K562 (cell line): ENCODE results near the gene SLC2A4RG. TPM values are rescaled to one million over a fixed set of nuclear protein-coding genes. Genes with fewer than 3 reads are reported as not detected.

Source experiments
- ATAC-seq: fragments of 200-7000 bp; cut with Tn5 transposase; 3 replicates; pipeline ENCODE4 v1.9.1; 2020; ENCODE audit warnings: moderate library complexity
- BruUV-seq: library from RNA; stranded (reverse); fragments of 400-500 nt; replicated peaks from 2 replicates; lab custom pipeline; 2021; lab: Mats Ljungman, UMichigan
- CTCF ChIA-PET: fragments of 300-600 bp; formaldehyde crosslinking; extraction: SDS; loops from one replicate; lab custom pipeline; 2021; ENCODE audit warnings: low intra/inter-chr PET ratio; lab: Yijun Ruan, JAX
- POLR2A ChIA-PET: fragments of 300-600, 350-650 bp; sonication (Branson Sonifier 250); formaldehyde crosslinking; extraction: SDS; loops from one replicate; lab custom pipeline; 2021; ENCODE audit warnings: antibody characterized with exemption, inconsistent platforms; lab: Yijun Ruan, JAX
- DNase-seq, 4 experiments: peaks; one replicate each; pipeline versions ENCODE4 v3.0.0 to v3.0.0-alpha.2; 2011 to 2018; ENCODE audit warnings: low spot score in 3 of 4, mixed read lengths in 3 of 4; ENCODE audit errors: extremely low read depth in 1 of 4
- FAIRE-seq: peaks from 2 replicates; lab custom pipeline; 2011; peaks lifted over from hg19 to GRCh38; lab: Jason Lieb, UNC
- H2AFZ ChIP-seq: 2 replicates; pipeline ENCODE4 v1.6.0; 2011; ENCODE audit warnings: low read depth, low read length, control low read depth, inconsistent platforms
- H3K27ac ChIP-seq: fragments of 200-600 bp; 3 replicates; pipeline ENCODE4 v1.8.0; 2011; ENCODE audit warnings: low read depth, mild to moderate bottlenecking, control low read depth, inconsistent platforms, low read length, moderate library complexity, mixed read lengths; ENCODE audit errors: extremely low read depth
- H3K27me3 ChIP-seq, 2 experiments: fragments of 300-600 bp in 1 of 2; 2 replicates in 1 of 2; 3 replicates in 1 of 2; pipeline versions ENCODE4 v1.6.0 to v1.8.0; 2011; ENCODE audit warnings: inconsistent platforms in 2 of 2, low read length in 2 of 2, mild to moderate bottlenecking in 1 of 2, mixed read lengths in 1 of 2, moderate library complexity in 1 of 2; ENCODE audit not compliant: control insufficient read depth in 2 of 2, insufficient read depth in 2 of 2
- H3K36me3 ChIP-seq: fragments of 300-600 bp; 3 replicates; pipeline ENCODE4 v1.8.0; 2011; ENCODE audit warnings: mild to moderate bottlenecking, low read length, inconsistent platforms; ENCODE audit not compliant: control insufficient read depth, insufficient read depth
- H3K4me1 ChIP-seq, 2 experiments: fragments of 200-600 bp in 1 of 2; replicated peaks in 1 of 2; 2 replicates in 1 of 2; 3 replicates in 1 of 2; pipeline versions ENCODE4 v1.5.1 to v1.8.0; 2011; ENCODE audit warnings: inconsistent platforms in 2 of 2, low read length in 2 of 2, mild to moderate bottlenecking in 1 of 2, mixed read lengths in 1 of 2, moderate library complexity in 1 of 2; ENCODE audit not compliant: control insufficient read depth in 2 of 2, insufficient read depth in 2 of 2
- H3K4me2 ChIP-seq: 2 replicates; pipeline ENCODE4 v1.6.1; 2011; ENCODE audit warnings: low read length, control low read depth, inconsistent platforms, mixed read lengths; ENCODE audit not compliant: insufficient read depth
- H3K4me3 ChIP-seq: fragments of 200-600 bp; sonication (generic), shearing (Covaris generic); 2 replicates; pipeline ENCODE4 v1.5.1; 2016; ENCODE audit warnings: control low read depth, inconsistent platforms
- H3K79me2 ChIP-seq: fragments of 200-600 bp; 3 replicates; pipeline ENCODE4 v1.8.0; 2011; ENCODE audit warnings: low read length, inconsistent platforms; ENCODE audit not compliant: control insufficient read depth, insufficient read depth
- H3K9ac ChIP-seq, 2 experiments: 2 replicates each; pipeline versions ENCODE4 v1.6.0 to v1.6.1; 2011; ENCODE audit warnings: low read depth in 2 of 2, low read length in 2 of 2, control low read depth in 1 of 2, inconsistent platforms in 1 of 2, mild to moderate bottlenecking in 1 of 2, mixed read lengths in 1 of 2; ENCODE audit not compliant: insufficient read depth in 1 of 2
- H3K9me1 ChIP-seq: one replicate; pipeline ENCODE4 v1.6.0; 2011; ENCODE audit warnings: inconsistent platforms, mild to moderate bottlenecking, low read length, moderate library complexity; ENCODE audit not compliant: control insufficient read depth, insufficient read depth
- H3K9me3 ChIP-seq: replicated peaks from 2 replicates; pipeline ENCODE4 v1.5.1; 2011; ENCODE audit warnings: low read depth, low read length, inconsistent platforms; ENCODE audit not compliant: control insufficient read depth, insufficient read depth
- H4K20me1 ChIP-seq: replicated peaks from 2 replicates; pipeline ENCODE4 v1.6.1; 2011; ENCODE audit warnings: low read length, inconsistent platforms, mixed read lengths; ENCODE audit not compliant: control insufficient read depth, insufficient read depth
- CCNT2 ChIP-seq: IDR thresholded peaks from 2 replicates; pipeline ENCODE4 v1.6.1; 2011; ENCODE audit warnings: borderline replicate concordance, low read depth, mild to moderate bottlenecking, moderate library complexity, mixed read lengths, low read length; ENCODE audit not compliant: insufficient read length; ENCODE audit errors: extremely low read depth
- CREB1 ChIP-seq, 2 experiments: sonication (generic) in 1 of 2; formaldehyde crosslinking in 1 of 2; IDR thresholded peaks; 2 replicates each; pipeline versions ENCODE4 v1.6.1 to v1.8.0; 2012 to 2022; ENCODE audit warnings: inconsistent platforms in 1 of 2, mild to moderate bottlenecking in 1 of 2, missing genetic modification reagents in 1 of 2, moderate library complexity in 1 of 2
- ETV5 ChIP-seq: sonication (generic); formaldehyde crosslinking; IDR thresholded peaks from 2 replicates; pipeline ENCODE4 v1.4.0; 2020; ENCODE audit warnings: low read depth, mild to moderate bottlenecking, missing genetic modification reagents
- GATAD2B ChIP-seq: fragments of 450-650 bp; IDR thresholded peaks from 2 replicates; pipeline ENCODE4 v1.6.1; 2017; ENCODE audit warnings: mild to moderate bottlenecking, borderline replicate concordance
- MLLT1 ChIP-seq, 2 experiments: fragments of 450-650 bp; IDR thresholded peaks; 2 replicates each; pipeline ENCODE4 v1.6.1; 2016
- MTA1 ChIP-seq: fragments of 450-650 bp; IDR thresholded peaks from 2 replicates; pipeline ENCODE4 v1.6.1; 2017; ENCODE audit warnings: borderline replicate concordance
- MYBL2 ChIP-seq, 2 experiments: fragments of 450-650 bp in 1 of 2; sonication (generic) in 1 of 2; formaldehyde crosslinking in 1 of 2; IDR thresholded peaks; 2 replicates each; pipeline versions ENCODE4 v1.6.1 to v1.8.1; 2017 to 2022; ENCODE audit warnings: borderline replicate concordance in 1 of 2, inconsistent platforms in 1 of 2, low read depth in 1 of 2, mild to moderate bottlenecking in 1 of 2, missing genetic modification reagents in 1 of 2, moderate library complexity in 1 of 2
- RFX7 ChIP-seq: fragments of 250-450 bp; sonication (Bioruptor Pico); IDR thresholded peaks from 2 replicates; pipeline ENCODE4 v1.5.1; 2021; ENCODE audit warnings: mild to moderate bottlenecking
- TBP ChIP-seq: optimal IDR thresholded peaks from 2 replicates; pipeline ENCODE3; 2011; ENCODE audit warnings: low read depth, low read length, improper control_type of control experiment
- ZBTB17 ChIP-seq: fragments of 450-650 bp; formaldehyde crosslinking; IDR thresholded peaks from 2 replicates; pipeline ENCODE4 v1.4.0; 2020; ENCODE audit warnings: mild to moderate bottlenecking
- ZNF121 ChIP-seq: sonication (generic); formaldehyde crosslinking; conservative IDR thresholded peaks from 2 replicates; pipeline ENCODE4 v1.8.0; 2022; ENCODE audit warnings: missing genetic modification reagents
- ZNF184 ChIP-seq: sonication (generic); formaldehyde crosslinking; IDR thresholded peaks from 2 replicates; pipeline ENCODE4 v1.5.0; 2020; ENCODE audit warnings: missing genetic modification reagents
- ZNF696 ChIP-seq: fragments of 250-450 bp; sonication (Bioruptor Pico); conservative IDR thresholded peaks from 2 replicates; pipeline ENCODE4 v1.4.0; 2020; ENCODE audit warnings: mild to moderate bottlenecking, moderate library complexity
- ZNF778 ChIP-seq: fragments of 450-650 bp; formaldehyde crosslinking; IDR thresholded peaks from 2 replicates; pipeline ENCODE4 v1.4.0; 2020; ENCODE audit warnings: mild to moderate bottlenecking, moderate library complexity
- ZSCAN29 ChIP-seq: fragments of 450-650 bp; IDR thresholded peaks from 2 replicates; pipeline ENCODE4 v1.6.1; 2017
- WGBS: fragments of 100-300 bp; shearing (Covaris generic); methylation state at CpG from one replicate; pipeline ENCODE4 v1.1.6; 2016; ENCODE audit warnings: low coverage, mixed read lengths; ENCODE audit not compliant: insufficient coverage; ENCODE audit errors: missing lambda C conversion rate; 5-methylcytosine and 5-hydroxymethylcytosine counted together
- in situ Hi-C: fragments of 300-500 bp; cut with MboI; formaldehyde crosslinking; loops from 4 replicates; pipeline ENCODE4 v1.15.0; 2018; ENCODE audit warnings: inconsistent platforms, mixed read lengths
- intact Hi-C: fragments of 100-400 bp; cut with micrococcal nuclease; formaldehyde crosslinking; loops from 2 replicates; pipeline ENCODE4 v1.14.2; 2022
- polyA plus RNA-seq, 8 experiments: library from polyadenylated mRNA; depleted of rRNA in 4 of 8; stranded (reverse) in 5 of 8; unstranded in 3 of 8; fragments of >200 nt; fragmentation: Nextera tagmentation in 2 of 8; fragmentation: Illumina TruSeq in 1 of 8; extraction: Ambion mirVana in 2 of 8; extraction: Trizol in 1 of 8; gene quantifications; 2 replicates each; pipeline versions ENCODE4 v1.2.1 to v1.2.3, GENCODE V29; 2011 to 2014; ENCODE audit warnings: inconsistent platforms in 1 of 8, missing spikeins in 1 of 8
- total RNA-seq, 7 experiments: library from RNA; depleted of rRNA in 6 of 7; stranded (reverse); fragments of >200 nt in 6 of 7; fragmentation: Illumina TruSeq in 2 of 7; extraction: Trizol in 2 of 7; gene quantifications; 2 replicates each; pipeline versions ENCODE4 v1.2.1 to v1.2.3, GENCODE V29; 2011 to 2021; ENCODE audit warnings: low replicate concordance in 1 of 7

Gene SLC2A4RG
- total and polyA plus RNA-seq, 9 of the 15 experiments (the other 6 are each of a cell fraction or from before 2014, with no cell fraction given): 0.34 to 97.3 (median 26.5) TPM

- TF ChIP-seq GATAD2B (no peak), ZNF778 (CRISPR knock-in tag) (no peak)
- TF ChIP-seq, all 486 proteins: peak for 51
Measured at GRCh38 chr20:63706852-63707557, 32.6 kb upstream of the SLC2A4RG start (continued).

GRCh38 chr20:63707558-63708300 lies 31.8 kb upstream of the SLC2A4RG start, which contains the start of the genes ARFRP1 and ZGPAT:
ARFRP1 (minus strand) TSS chr20:63707976; CDS start chr20:63707091, 885 bp downstream.
ZGPAT (plus strand) TSS chr20:63708039; CDS start chr20:63708581, 542 bp downstream.
- ATAC-seq (peak; percentile 92), FAIRE-seq (peak; percentile 74), DNase-seq (peak; percentile 83 to 95 (median 86))
- Histone ChIP-seq H3K27me3 (no peaks in the 10 kb centered on the region), H3K9me1 (no peaks in the 10 kb centered on the region), H3K36me3 (peaks cover 74% of the 10 kb centered on the region), H3K79me2 (peaks cover 67% of the 10 kb centered on the region), H3K27ac (peak within 1 kb of the TSS; percentile 96), H3K4me2 (peak within 1 kb of the TSS; percentile 99), H3K9ac (peak within 1 kb of the TSS; percentile 90 to 95), H2AFZ (peak within 1 kb of the TSS; percentile 75), H3K4me1 (peaks cover 13 to 58% of the 10 kb centered on the region in 2 experiments), H3K9me3 (no peaks in the 10 kb centered on the region), H4K20me1 (peaks cover 22% of the 10 kb centered on the region), H3K4me3 (peak within 1 kb of the TSS; percentile 100)
- ChIA-PET CTCF (interaction anchor here (0.5 to 2.6 kb wide), 5 partner anchors 157 to 482 kb away, joined by 3 to 18 read pairs (median 6); partner anchors contain the start of genes PTK6 and TPD52L2), POLR2A (interaction anchor here (0.6 to 4.0 kb wide), 14 partner anchors 10 to 188 kb away, joined by 3 to 27 read pairs (median 5); partner anchors contain the start of genes RTEL1, SLC2A4RG and TPD52L2)
- 0% methylated on average over 70 of the region's 98 CpGs for WGBS
- intact Hi-C loops (loop anchor here (2.0 to 10.0 kb wide), 5 partner anchors 77 to 250 kb away; partner anchors contain the start of genes PTK6, TPD52L2 and UCKL1), in situ Hi-C loops (loop anchor here (5.0 kb wide), 1 partner anchor 155 kb away; the partner anchor contains the start of gene ABHD16B)
- no TSS peak for BruUV-seq
- peak; percentile 34 for TF ChIP-seq TBP
- TF ChIP-seq ZNF121 (CRISPR knock-in tag): no peak
- TF ChIP-seq MYBL2 (IDR thresholded peaks at IDR 0.05; ENCODE audit: low read depth): no peak
- no peak for TF ChIP-seq MYBL2 (CRISPR knock-in tag; IDR thresholded peaks at IDR 0.05; ENCODE audit: borderline replicate concordance)
- TF ChIP-seq ZSCAN29: 0 out of 2 replicates have a peak, but pooled peaks have one; percentile 38
- TF ChIP-seq ZBTB17 (CRISPR knock-in tag): peak; percentile 74; the same call in 1 of the 2 replicates
- no peak for TF ChIP-seq ZNF184 (CRISPR knock-in tag)
- TF ChIP-seq ETV5 (CRISPR knock-in tag): no peak
- TF ChIP-seq CREB1 (IDR thresholded peaks at IDR 0.05): peak; percentile 74
- TF ChIP-seq CREB1 (CRISPR knock-in tag; IDR thresholded peaks at IDR 0.05): peak; percentile 65
- TF ChIP-seq MLLT1 (IDR thresholded peaks at IDR 0.05): no peak
- no peak for TF ChIP-seq MTA1
- TF ChIP-seq ZNF696 (CRISPR knock-in tag): no peak
- TF ChIP-seq RFX7 (CRISPR knock-in tag): no peak
- TF ChIP-seq CCNT2: peak; percentile 84
